T-helper 17 cell (primary cell): ENCODE measurements around the gene IFT57. TPM values are rescaled to one million over a fixed set of nuclear protein-coding genes. Genes with fewer than 3 reads are reported as not detected.

ENCODE experiments used
- ATAC-seq: fragments of 150-1000 bp; cut with Tn5 transposase; 2 replicates; pipeline ENCODE4 v1.10.0; 2021; ENCODE audit warnings: mild to moderate bottlenecking, moderate library complexity
- DNase-seq, 3 donors: peaks; one replicate each; pipeline versions ENCODE4 v3.0.0 to v3.0.0-alpha.2; 2020 to 2021
- H3K9me3 ChIP-seq: one replicate; pipeline ENCODE4 v1.7.0; 2013; ENCODE audit warnings: low read length, mild to moderate bottlenecking; ENCODE audit not compliant: control insufficient read depth, poor library complexity, severe bottlenecking
- H3K27ac Mint-ChIP-seq: one replicate; pipeline ENCODE4 v1.8.0; 2022; ENCODE audit warnings: mild to moderate bottlenecking, moderate library complexity, mixed read lengths
- H3K27me3 Mint-ChIP-seq: one replicate; pipeline ENCODE4 v1.8.0; 2022; ENCODE audit warnings: mixed read lengths
- H3K36me3 Mint-ChIP-seq: one replicate; pipeline ENCODE4 v1.8.0; 2022; ENCODE audit warnings: low read depth, mixed read lengths
- H3K4me1 Mint-ChIP-seq: one replicate; pipeline ENCODE4 v1.8.0; 2022; ENCODE audit warnings: mild to moderate bottlenecking, mixed read lengths
- H3K4me3 Mint-ChIP-seq: one replicate; pipeline ENCODE4 v1.8.0; 2022; ENCODE audit warnings: mild to moderate bottlenecking, moderate library complexity, mixed read lengths
- total RNA-seq, 4 donors: library from RNA in 2 of 4; stranded (reverse) in 2 of 4; gene quantifications; one replicate each; pipeline ENCODE4 v1.2.3 and lab custom pipeline; 2022 to 2026

Gene IFT57
- total RNA-seq, 2 donors from 2014 or later = 48.4 to 52.9 TPM

- H3K9me3 ChIP-seq = no peaks in the 10 kb centered on the region
- Mint-ChIP-seq H3K4me1 (peaks cover 6% of the 10 kb centered on the region), H3K36me3 (no peaks in the 10 kb centered on the region), H3K27ac (no peak overlapping the region), H3K27me3 (no peaks in the 10 kb centered on the region), H3K4me3 (no peak overlapping the region)
- no peak for ATAC-seq
- no peak for DNase-seq
Measured at GRCh38 chr3:108145578-108145977, 76.6 kb downstream of the IFT57 start.

- H3K4me3 Mint-ChIP-seq = no peak overlapping the region
- H3K27me3 Mint-ChIP-seq = no peaks in the 10 kb centered on the region
- H3K27ac Mint-ChIP-seq = no peak overlapping the region
- H3K36me3 Mint-ChIP-seq = peaks cover 3% of the 10 kb centered on the region
- DNase-seq (no peak), ATAC-seq (no peak)
- H3K4me1 Mint-ChIP-seq = peaks cover 17% of the 10 kb centered on the region
- no peaks in the 10 kb centered on the region for H3K9me3 ChIP-seq
Measured at GRCh38 chr3:108137460-108137814, 84.8 kb downstream of the IFT57 start.

DNA sequence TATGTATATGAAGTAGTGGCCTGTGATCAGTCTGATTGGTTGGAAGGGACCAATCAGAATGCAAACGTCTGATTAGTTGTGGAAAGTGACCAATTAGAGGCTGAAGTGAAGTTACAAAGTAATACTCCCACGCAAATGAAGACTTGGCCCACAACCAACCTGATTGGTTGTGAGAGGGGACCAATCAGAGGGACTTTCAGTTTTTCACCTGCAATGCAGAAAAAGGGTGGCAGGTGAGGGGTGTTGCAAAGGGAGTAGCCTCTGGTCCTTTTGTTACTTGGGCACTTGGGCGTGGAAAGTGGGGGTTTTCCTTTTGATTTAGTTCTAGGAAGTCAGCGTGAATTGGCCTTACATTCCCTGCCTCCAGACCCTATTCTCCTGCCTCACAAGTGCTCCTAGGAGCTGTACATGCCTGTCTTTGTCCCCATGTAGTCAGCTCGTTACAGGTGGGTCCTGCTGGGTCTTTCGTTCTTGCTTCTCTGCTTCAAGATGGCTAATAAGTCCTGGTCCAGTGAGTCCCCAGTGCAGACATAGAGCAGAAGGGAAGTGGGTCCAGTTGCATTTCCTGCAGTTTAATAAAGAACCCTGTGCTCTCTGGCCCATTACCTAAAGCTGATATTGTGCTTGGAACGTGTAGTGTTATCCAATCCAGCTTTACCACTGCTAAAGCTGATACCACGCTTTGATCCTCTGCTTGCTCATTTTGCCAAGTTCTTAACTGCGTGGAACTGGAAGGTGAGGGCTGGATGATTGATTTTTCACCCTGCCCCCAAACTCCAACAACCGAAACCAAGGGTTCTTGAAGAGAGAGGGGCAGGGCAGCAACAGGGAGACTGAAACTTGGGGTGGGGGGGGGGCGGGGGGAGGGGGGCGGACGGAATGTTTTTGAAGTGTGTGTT, 85.4 kb downstream of the IFT57 start:
- no peak overlapping the region for H3K4me3 Mint-ChIP-seq
- H3K9me3 ChIP-seq = no peaks in the 10 kb centered on the region
- peaks cover 3% of the 10 kb centered on the region for H3K36me3 Mint-ChIP-seq
- no peak for DNase-seq
- no peak overlapping the region for H3K27ac Mint-ChIP-seq
- no peaks in the 10 kb centered on the region for H3K27me3 Mint-ChIP-seq
- no peak for ATAC-seq
- peaks cover 22% of the 10 kb centered on the region for H3K4me1 Mint-ChIP-seq

GRCh38 chr3:108134555-108134880, 87.7 kb downstream of the IFT57 start:
- H3K4me1 Mint-ChIP-seq = peaks cover 32% of the 10 kb centered on the region

GRCh38 chr3:108133858-108134554, 88.2 kb downstream of the IFT57 start:
- Mint-ChIP-seq H3K4me3 (peak overlapping the region; percentile 90), H3K27me3 (no peaks in the 10 kb centered on the region), H3K27ac (peak overlapping the region; percentile 92), H3K36me3 (peaks cover 3% of the 10 kb centered on the region), H3K4me1 (peaks cover 34% of the 10 kb centered on the region)
- DNase-seq (no peak), ATAC-seq (peak; percentile 12)
- H3K9me3 ChIP-seq = no peaks in the 10 kb centered on the region

More at GRCh38 chr3:108134555-108134880, 87.7 kb downstream of the IFT57 start:
- Mint-ChIP-seq H3K4me3 (peak overlapping the region; percentile 90), H3K27ac (peak overlapping the region; percentile 92), H3K36me3 (peaks cover 3% of the 10 kb centered on the region), H3K27me3 (no peaks in the 10 kb centered on the region)
- DNase-seq (no peak), ATAC-seq (peak; percentile 46)
- H3K9me3 ChIP-seq = no peaks in the 10 kb centered on the region

GRCh38 chr3:108133048-108133369, 89.2 kb downstream of the IFT57 start:
- DNase-seq (no peak), ATAC-seq (no peak)
- H3K27me3 Mint-ChIP-seq = no peaks in the 10 kb centered on the region
- H3K27ac Mint-ChIP-seq = peak overlapping the region; percentile 92
- no peaks in the 10 kb centered on the region for H3K9me3 ChIP-seq
- H3K36me3 Mint-ChIP-seq = peaks cover 3% of the 10 kb centered on the region
- H3K4me3 Mint-ChIP-seq = peak overlapping the region; percentile 77
- H3K4me1 Mint-ChIP-seq = peaks cover 39% of the 10 kb centered on the region

DNA sequence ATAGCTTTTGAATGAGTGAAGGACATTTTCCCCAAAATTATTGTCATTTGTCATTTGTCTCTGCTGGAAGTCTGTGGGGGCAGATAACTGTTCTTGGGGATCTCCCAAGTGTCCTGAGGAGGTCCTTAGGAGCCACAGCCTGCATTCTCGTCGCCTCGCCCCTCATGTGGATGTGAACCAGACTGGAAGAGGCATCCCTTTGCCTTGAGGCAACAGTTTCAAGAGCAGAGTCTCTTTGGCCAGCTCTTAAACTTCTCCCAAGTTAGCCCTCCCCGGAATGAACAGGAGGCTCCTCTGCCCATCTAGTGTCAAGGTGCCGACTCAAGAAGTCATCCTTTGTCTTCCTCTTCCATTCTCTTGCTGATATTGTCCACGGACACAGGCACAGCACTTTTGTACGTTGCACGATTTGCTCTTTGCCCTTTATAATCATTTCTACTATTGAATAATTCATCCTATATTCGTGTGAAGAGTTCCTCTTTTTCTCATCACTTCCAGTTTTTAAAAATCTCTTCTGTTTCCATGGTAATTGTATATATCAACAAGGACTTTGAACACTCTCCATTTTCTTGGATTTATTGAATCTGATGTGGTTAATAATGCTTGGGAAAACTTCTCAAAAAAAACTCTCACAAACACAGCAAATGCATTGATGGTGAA, 90.6 kb downstream of the IFT57 start:
- no peak for ATAC-seq
- H3K36me3 Mint-ChIP-seq = peaks cover 5% of the 10 kb centered on the region

GRCh38 chr3:108130701-108131474, 91.3 kb downstream of the IFT57 start:
- Mint-ChIP-seq H3K36me3 (peaks cover 5% of the 10 kb centered on the region), H3K4me1 (peaks cover 50% of the 10 kb centered on the region), H3K4me3 (no peak overlapping the region), H3K27ac (peak overlapping the region; percentile 24), H3K27me3 (no peaks in the 10 kb centered on the region)
- ATAC-seq = no peak
- no peak for DNase-seq
- H3K9me3 ChIP-seq = no peaks in the 10 kb centered on the region

More for the DNA sequence above, 90.6 kb downstream of the IFT57 start:
- H3K4me3 Mint-ChIP-seq = no peak overlapping the region
- no peaks in the 10 kb centered on the region for H3K27me3 Mint-ChIP-seq
- H3K27ac Mint-ChIP-seq = peak overlapping the region; percentile 92
- no peak for DNase-seq
- H3K9me3 ChIP-seq = no peaks in the 10 kb centered on the region
- H3K4me1 Mint-ChIP-seq = peaks cover 45% of the 10 kb centered on the region

DNA sequence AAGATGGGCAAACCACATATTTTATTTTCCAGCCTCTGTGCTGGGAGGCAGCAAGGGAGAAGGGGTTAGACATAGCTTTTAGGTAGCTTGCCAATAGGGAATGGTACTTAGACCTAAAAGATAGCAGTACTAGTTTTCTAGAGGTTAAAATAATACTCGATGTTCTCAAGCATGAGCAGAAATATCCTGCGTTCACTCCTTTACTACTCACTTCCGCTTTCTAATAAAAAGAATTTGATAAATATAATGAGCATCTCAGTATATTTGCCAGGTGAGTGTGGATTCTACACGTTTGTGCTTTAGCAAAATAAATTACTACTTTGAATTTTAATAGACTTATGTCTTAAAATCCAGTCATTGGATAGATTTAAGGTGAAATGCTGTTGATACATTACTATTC, 92.0 kb downstream of the IFT57 start:
- Mint-ChIP-seq H3K36me3 (peaks cover 2% of the 10 kb centered on the region), H3K27ac (peak overlapping the region; percentile 24), H3K27me3 (no peaks in the 10 kb centered on the region), H3K4me3 (no peak overlapping the region), H3K4me1 (peaks cover 57% of the 10 kb centered on the region)
- ATAC-seq (no peak), DNase-seq (no peak)
- H3K9me3 ChIP-seq = no peaks in the 10 kb centered on the region

GRCh38 chr3:108127301-108127988, 94.8 kb downstream of the IFT57 start:
- peak overlapping the region; percentile 94 for H3K27ac Mint-ChIP-seq
- H3K36me3 Mint-ChIP-seq = peaks cover 2% of the 10 kb centered on the region
- peak; percentile 48 for ATAC-seq

GRCh38 chr3:108126348-108126747, 95.9 kb downstream of the IFT57 start:
- peak overlapping the region; percentile 94 for H3K27ac Mint-ChIP-seq
- ATAC-seq (no peak), DNase-seq (no peak)
- peak overlapping the region; percentile 94 for H3K4me3 Mint-ChIP-seq
- H3K36me3 Mint-ChIP-seq = peaks cover 2% of the 10 kb centered on the region
- H3K4me1 Mint-ChIP-seq = peaks cover 55% of the 10 kb centered on the region
- no peaks in the 10 kb centered on the region for H3K27me3 Mint-ChIP-seq
- no peaks in the 10 kb centered on the region for H3K9me3 ChIP-seq

More at GRCh38 chr3:108127301-108127988, 94.8 kb downstream of the IFT57 start:
- DNase-seq = peak in 2 of 3 donors; percentile 33 to 36
- Mint-ChIP-seq H3K27me3 (no peaks in the 10 kb centered on the region), H3K4me1 (peaks cover 61% of the 10 kb centered on the region), H3K4me3 (peak overlapping the region; percentile 90)
- no peaks in the 10 kb centered on the region for H3K9me3 ChIP-seq

DNA sequence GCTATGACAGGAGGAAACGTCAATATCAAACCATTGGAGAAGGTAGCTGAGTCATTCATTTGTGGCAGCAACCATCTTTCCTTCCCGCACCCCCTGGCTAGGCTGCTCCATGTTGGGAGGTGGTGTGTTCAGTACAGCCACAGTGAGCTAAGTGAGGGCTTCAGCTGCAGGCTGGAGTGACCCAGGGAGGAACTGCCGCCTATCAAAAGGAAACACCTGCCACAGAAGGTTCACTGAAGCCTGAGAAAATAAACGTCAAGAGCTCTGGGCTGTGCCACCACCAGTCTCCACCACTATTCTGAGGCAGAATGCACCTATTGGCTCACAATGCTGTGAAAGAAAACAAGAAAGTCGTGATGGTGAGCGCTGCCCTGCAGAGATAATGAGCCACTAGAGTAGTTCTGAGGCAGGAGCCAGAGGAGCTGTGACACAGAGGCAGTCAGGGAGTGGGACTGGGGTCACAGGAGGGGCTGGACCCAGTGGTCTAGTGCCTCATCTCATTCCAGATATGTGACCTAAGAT, 96.6 kb downstream of the IFT57 start:
- Mint-ChIP-seq H3K36me3 (peaks cover 2% of the 10 kb centered on the region), H3K27me3 (no peaks in the 10 kb centered on the region), H3K27ac (peak overlapping the region; percentile 94), H3K4me3 (peak overlapping the region; percentile 94), H3K4me1 (peaks cover 50% of the 10 kb centered on the region)
- peak; percentile 30 to 52 (median 47) for DNase-seq
- H3K9me3 ChIP-seq = no peaks in the 10 kb centered on the region
- ATAC-seq = peak; percentile 70
